PC-9 (cell line): ENCODE measurements around the gene TPPP. TPM values are rescaled to one million over a fixed set of nuclear protein-coding genes. Genes with fewer than 3 reads are reported as not detected.
"Not testable (repeated sequence)": the region's sequence is repeated elsewhere in the genome, so short reads cannot be mapped to it uniquely, and the experiment has no call there.

Experiments used
- BruUV-seq: library from RNA; stranded (reverse); fragments of 400-500 nt; replicated peaks from 2 replicates; lab custom pipeline; 2021; lab: Mats Ljungman, UMichigan
- CTCF ChIA-PET: fragments of 300-600 bp; sonication (Branson Sonifier 250); formaldehyde crosslinking; loops from one replicate; lab custom pipeline; 2022; ENCODE audit warnings: antibody characterized with exemption; lab: Charles Lee
- POLR2A ChIA-PET: fragments of 300-600 bp; sonication (Branson Sonifier 250); formaldehyde crosslinking; loops from one replicate; lab custom pipeline; 2022; ENCODE audit warnings: antibody characterized with exemption; ENCODE audit not compliant: unreplicated experiment; lab: Charles Lee
- DNase-seq, 2 experiments: peaks; one replicate each; pipeline versions ENCODE4 v3.0.0 to v3.0.0-alpha.2; 2015 to 2022; ENCODE audit warnings: mixed read lengths in 1 of 2
- H2AFZ ChIP-seq: fragments of 200-600 bp; sonication (generic); 2 replicates; pipeline ENCODE4 v1.8.1; 2017; ENCODE audit warnings: antibody characterized with exemption
- H3F3A ChIP-seq: fragments of 200-600 bp; sonication (generic); 2 replicates; pipeline ENCODE4 v1.8.1; 2017; ENCODE audit warnings: antibody characterized with exemption, mild to moderate bottlenecking, low read depth; ENCODE audit not compliant: insufficient read depth
- H3K27ac ChIP-seq: fragments of 200-600 bp; sonication (generic); 2 replicates; pipeline ENCODE4 v1.6.1; 2016; ENCODE audit warnings: mixed run types
- H3K27me3 ChIP-seq: fragments of 200-600 bp; sonication (generic); 2 replicates; pipeline ENCODE4 v1.6.1; 2016; ENCODE audit warnings: low read depth, mixed run types; ENCODE audit not compliant: insufficient read depth
- H3K36me3 ChIP-seq: fragments of 200-600 bp; sonication (generic); 2 replicates; pipeline ENCODE4 v1.6.1; 2016; ENCODE audit warnings: low read depth, mixed run types
- H3K4me1 ChIP-seq: fragments of 200-600 bp; sonication (generic); replicated peaks from 2 replicates; pipeline ENCODE4 v1.6.1; 2016; ENCODE audit warnings: mixed run types; ENCODE audit not compliant: insufficient read depth
- H3K4me2 ChIP-seq: fragments of 200-600 bp; sonication (generic); 2 replicates; pipeline ENCODE4 v1.6.1; 2017; ENCODE audit warnings: mixed run types
- H3K4me3 ChIP-seq: fragments of 200-600 bp; sonication (generic); 2 replicates; pipeline ENCODE4 v1.6.1; 2016; ENCODE audit warnings: mixed run types
- H3K79me2 ChIP-seq: fragments of 200-600 bp; sonication (generic); 2 replicates; pipeline ENCODE4 v1.6.1; 2017; ENCODE audit warnings: low read depth, mixed run types
- H3K9me2 ChIP-seq: fragments of 200-600 bp; sonication (generic); 2 replicates; pipeline ENCODE4 v1.8.1; 2017; ENCODE audit warnings: mild to moderate bottlenecking; ENCODE audit not compliant: insufficient read depth
- H3K9me3 ChIP-seq: fragments of 200-600 bp; sonication (generic); 2 replicates; pipeline ENCODE4 v1.8.1; 2016; ENCODE audit warnings: low read depth; ENCODE audit not compliant: insufficient read depth
- H4K20me1 ChIP-seq: fragments of 200-600 bp; sonication (generic); 2 replicates; pipeline ENCODE4 v1.8.1; 2017; ENCODE audit not compliant: insufficient read depth
- EZH2 ChIP-seq: fragments of 200-600 bp; sonication (generic); IDR thresholded peaks from 2 replicates; pipeline ENCODE4 v1.8.0; 2017; ENCODE audit warnings: antibody characterized with exemption, low read depth
- intact Hi-C: fragments of 100-400 bp; cut with micrococcal nuclease; formaldehyde crosslinking; loops from one replicate; pipeline ENCODE4 v1.10.0; 2022; ENCODE audit not compliant: unreplicated experiment
- total RNA-seq: library from RNA; stranded (reverse); gene quantifications from 2 replicates; pipeline ENCODE4 v1.2.3, GENCODE V29; 2021
- TF ChIP-seq, protein P1 (sequence below): fragments of 200-600 bp; sonication (generic); conservative IDR thresholded peaks from 2 replicates; pipeline ENCODE4 v1.6.1; 2017; ENCODE audit warnings: mixed run types, antibody characterized with exemption, mild to moderate bottlenecking, moderate library complexity

The TPPP gene
- total RNA-seq, 1 experiment from 2014 or later = 0.17 TPM

GRCh38 chr5:635306-636055 is 57.7 kb downstream of the TPPP start:
- no peak overlapping the region for H3K4me2 ChIP-seq
- no peaks in the 10 kb centered on the region for H3K9me3 ChIP-seq
- peaks cover 19% of the 10 kb centered on the region for H3K36me3 ChIP-seq
- no peaks in the 10 kb centered on the region for H3K9me2 ChIP-seq
- no peaks in the 10 kb centered on the region for H3K4me1 ChIP-seq
- POLR2A ChIA-PET = no interaction called here
- H2AFZ ChIP-seq = no peak overlapping the region
- H3K79me2 ChIP-seq = no peaks in the 10 kb centered on the region
- TF ChIP-seq, protein P1, sequence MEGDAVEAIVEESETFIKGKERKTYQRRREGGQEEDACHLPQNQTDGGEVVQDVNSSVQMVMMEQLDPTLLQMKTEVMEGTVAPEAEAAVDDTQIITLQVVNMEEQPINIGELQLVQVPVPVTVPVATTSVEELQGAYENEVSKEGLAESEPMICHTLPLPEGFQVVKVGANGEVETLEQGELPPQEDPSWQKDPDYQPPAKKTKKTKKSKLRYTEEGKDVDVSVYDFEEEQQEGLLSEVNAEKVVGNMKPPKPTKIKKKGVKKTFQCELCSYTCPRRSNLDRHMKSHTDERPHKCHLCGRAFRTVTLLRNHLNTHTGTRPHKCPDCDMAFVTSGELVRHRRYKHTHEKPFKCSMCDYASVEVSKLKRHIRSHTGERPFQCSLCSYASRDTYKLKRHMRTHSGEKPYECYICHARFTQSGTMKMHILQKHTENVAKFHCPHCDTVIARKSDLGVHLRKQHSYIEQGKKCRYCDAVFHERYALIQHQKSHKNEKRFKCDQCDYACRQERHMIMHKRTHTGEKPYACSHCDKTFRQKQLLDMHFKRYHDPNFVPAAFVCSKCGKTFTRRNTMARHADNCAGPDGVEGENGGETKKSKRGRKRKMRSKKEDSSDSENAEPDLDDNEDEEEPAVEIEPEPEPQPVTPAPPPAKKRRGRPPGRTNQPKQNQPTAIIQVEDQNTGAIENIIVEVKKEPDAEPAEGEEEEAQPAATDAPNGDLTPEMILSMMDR = no peak
- no peak for TF ChIP-seq EZH2
- no peaks in the 10 kb centered on the region for H3K27me3 ChIP-seq
- H3F3A ChIP-seq = peaks cover 6% of the 10 kb centered on the region
- CTCF ChIA-PET = no interaction called here
- H4K20me1 ChIP-seq = peaks cover 10% of the 10 kb centered on the region
- H3K4me3 ChIP-seq = no peak overlapping the region
- no peak for DNase-seq
- intact Hi-C loops = no loop called here
- no peak overlapping the region for H3K27ac ChIP-seq
- BruUV-seq = no TSS peak

GRCh38 chr5:634191-634590 is 59.0 kb downstream of the TPPP start:
- H3K79me2 ChIP-seq = no peaks in the 10 kb centered on the region
- DNase-seq = no peak
- TSS peak; percentile 14 for BruUV-seq
- no peaks in the 10 kb centered on the region for H3K9me2 ChIP-seq
- ChIA-PET CTCF (no interaction called here), POLR2A (interaction anchor here (0.6 kb wide), 1 partner anchor 258 kb away, joined by 3 read pairs; no protein-coding TSS in a partner anchor)
- H3K9me3 ChIP-seq = no peaks in the 10 kb centered on the region
- no peak overlapping the region for H2AFZ ChIP-seq
- no peaks in the 10 kb centered on the region for H3K4me1 ChIP-seq
- peaks cover 7% of the 10 kb centered on the region for H4K20me1 ChIP-seq
- TF ChIP-seq, protein P1 = no peak
- TF ChIP-seq EZH2 = no peak
- peaks cover 6% of the 10 kb centered on the region for H3F3A ChIP-seq
- H3K27me3 ChIP-seq = no peaks in the 10 kb centered on the region
- H3K4me3 ChIP-seq = no peak overlapping the region
- no peak overlapping the region for H3K27ac ChIP-seq
- intact Hi-C loops = no loop called here
- peaks cover 19% of the 10 kb centered on the region for H3K36me3 ChIP-seq
- no peak overlapping the region for H3K4me2 ChIP-seq

GRCh38 chr5:633501-633955 is 59.6 kb downstream of the TPPP start:
- intact Hi-C loops = no loop called here
- ChIA-PET POLR2A (interaction anchor here (0.6 kb wide), 1 partner anchor 259 kb away, joined by 3 read pairs; no protein-coding TSS in a partner anchor), CTCF (no interaction called here)
- Histone ChIP-seq H3K9me3 (no peaks in the 10 kb centered on the region), H3K4me2 (no peak overlapping the region), H4K20me1 (peaks cover 7% of the 10 kb centered on the region; the same call in 1 of the 2 replicates), H3K36me3 (peaks cover 19% of the 10 kb centered on the region), H3K27ac (no peak overlapping the region), H3F3A (peaks cover 9% of the 10 kb centered on the region), H3K79me2 (no peaks in the 10 kb centered on the region), H3K4me1 (no peaks in the 10 kb centered on the region), H3K9me2 (no peaks in the 10 kb centered on the region), H3K4me3 (no peak overlapping the region), H2AFZ (no peak overlapping the region), H3K27me3 (no peaks in the 10 kb centered on the region)
- TF ChIP-seq, protein P1 = no peak
- TF ChIP-seq EZH2 = no peak
- DNase-seq = peak in 1 of 2 experiments; percentile 46
- BruUV-seq = no TSS peak

DNA sequence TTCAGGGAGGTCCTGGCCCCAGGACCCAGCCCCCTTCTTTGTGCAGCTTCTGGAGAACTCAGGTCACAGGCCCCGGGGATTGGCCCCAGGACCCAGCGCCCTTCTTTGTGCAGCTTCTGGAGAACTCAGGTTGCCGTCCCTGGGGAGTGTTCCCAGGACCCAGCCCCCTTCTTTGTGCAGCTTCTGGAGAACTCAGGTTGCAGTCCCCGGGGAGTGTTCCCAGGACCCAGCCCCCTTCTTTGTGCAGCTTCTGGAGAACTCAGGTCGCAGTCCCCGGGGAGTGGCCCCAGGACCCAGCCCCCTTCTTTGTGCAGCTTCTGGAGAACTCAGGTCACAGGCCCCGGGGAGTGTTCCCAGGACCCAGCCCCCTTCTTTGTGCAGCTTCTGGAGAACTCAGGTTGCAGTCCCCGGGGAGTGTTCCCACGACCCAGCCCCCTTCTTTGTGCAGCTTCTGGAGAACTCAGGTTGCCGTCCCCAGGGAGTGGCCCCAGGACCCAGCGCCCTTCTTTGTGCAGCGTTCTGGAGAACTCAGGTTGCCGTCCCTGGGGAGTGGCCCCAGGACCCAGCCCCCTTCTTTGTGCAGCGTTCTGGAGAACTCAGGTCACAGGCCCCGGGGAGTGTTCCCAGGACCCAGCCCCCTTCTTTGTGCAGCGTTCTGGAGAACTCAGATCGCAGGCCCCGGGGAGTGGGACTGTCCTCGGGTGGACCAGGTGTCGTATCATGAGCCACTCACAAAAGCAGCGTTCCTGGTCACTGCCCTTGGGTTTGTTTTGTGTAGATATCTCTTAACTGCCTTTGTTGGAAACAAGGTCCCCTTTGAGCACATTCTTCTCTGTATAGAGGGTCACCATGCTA is 64.6 kb downstream of the TPPP start:
- H3K27ac ChIP-seq, H3K27me3 ChIP-seq, CTCF ChIA-PET, H3F3A ChIP-seq, intact Hi-C loops, H3K4me2 ChIP-seq, H3K9me2 ChIP-seq, H3K9me3 ChIP-seq, BruUV-seq, H3K4me1 ChIP-seq, H3K36me3 ChIP-seq, DNase-seq, H4K20me1 ChIP-seq, H2AFZ ChIP-seq, H3K4me3 ChIP-seq, POLR2A ChIA-PET, H3K79me2 ChIP-seq: not testable (repeated sequence)
